Adrenal gland (tissue), 5 donors: Measurements from ENCODE around the gene ZSCAN10.

Experiments used
- POLR2A ChIP-seq, 2 donors: fragments of 450-650 bp; IDR thresholded peaks; one replicate each; pipeline ENCODE4 v1.6.1; 2017; ENCODE audit warnings: antibody characterized with exemption in 2 of 2, mild to moderate bottlenecking in 2 of 2, moderate library complexity in 1 of 2
- TF ChIP-seq, protein P1 (sequence below), 6 experiments: fragments of 450-650 bp in 4 of 6; fragments of 200-600 bp in 2 of 6; sonication (generic) in 1 of 6; IDR thresholded peaks; 1 replicate in 5 of 6; 2 replicates in 1 of 6; pipeline versions ENCODE4 v1.5.1 to v1.8.0; 2016 to 2021; ENCODE audit warnings: antibody characterized with exemption in 6 of 6, mild to moderate bottlenecking in 2 of 6, moderate library complexity in 1 of 6
- donor health status: DM: no; HTN: no; CAD: no.

DNA sequence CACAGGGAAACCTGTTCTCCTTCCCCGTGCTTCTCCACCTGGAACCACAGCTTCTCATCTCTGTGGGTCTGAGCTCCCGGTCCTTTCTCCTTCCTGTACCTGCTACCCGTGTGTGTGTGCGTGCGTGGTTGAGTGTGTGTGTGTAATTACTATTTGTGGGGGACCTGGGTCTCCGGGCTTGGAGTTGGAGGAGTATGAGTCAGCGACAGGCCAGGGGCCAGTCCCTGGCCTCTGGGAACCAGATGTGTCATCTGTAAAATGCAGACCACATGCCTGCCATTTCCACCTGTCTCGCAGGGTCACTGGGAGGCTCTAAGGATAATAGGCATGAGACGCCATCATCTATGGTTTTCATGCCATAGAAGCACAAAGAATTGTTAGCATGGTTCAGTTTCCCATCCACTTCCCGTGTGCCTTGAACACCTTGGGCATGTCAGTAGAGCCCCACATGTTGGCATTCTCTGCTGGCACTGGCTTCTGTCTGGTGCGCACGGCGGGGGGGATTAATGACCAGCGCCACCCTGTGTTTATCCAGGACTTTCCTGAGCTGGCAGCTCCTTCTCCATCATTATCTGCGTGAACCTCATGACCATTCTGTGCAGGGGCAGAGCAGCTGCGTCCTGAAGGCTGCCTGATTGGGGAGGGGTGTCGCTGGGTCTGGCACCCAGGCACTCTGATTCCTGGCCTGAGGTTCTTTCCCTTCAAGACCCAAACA is 14.8 kb upstream of the ZSCAN10 start:
- TF ChIP-seq, protein P1, sequence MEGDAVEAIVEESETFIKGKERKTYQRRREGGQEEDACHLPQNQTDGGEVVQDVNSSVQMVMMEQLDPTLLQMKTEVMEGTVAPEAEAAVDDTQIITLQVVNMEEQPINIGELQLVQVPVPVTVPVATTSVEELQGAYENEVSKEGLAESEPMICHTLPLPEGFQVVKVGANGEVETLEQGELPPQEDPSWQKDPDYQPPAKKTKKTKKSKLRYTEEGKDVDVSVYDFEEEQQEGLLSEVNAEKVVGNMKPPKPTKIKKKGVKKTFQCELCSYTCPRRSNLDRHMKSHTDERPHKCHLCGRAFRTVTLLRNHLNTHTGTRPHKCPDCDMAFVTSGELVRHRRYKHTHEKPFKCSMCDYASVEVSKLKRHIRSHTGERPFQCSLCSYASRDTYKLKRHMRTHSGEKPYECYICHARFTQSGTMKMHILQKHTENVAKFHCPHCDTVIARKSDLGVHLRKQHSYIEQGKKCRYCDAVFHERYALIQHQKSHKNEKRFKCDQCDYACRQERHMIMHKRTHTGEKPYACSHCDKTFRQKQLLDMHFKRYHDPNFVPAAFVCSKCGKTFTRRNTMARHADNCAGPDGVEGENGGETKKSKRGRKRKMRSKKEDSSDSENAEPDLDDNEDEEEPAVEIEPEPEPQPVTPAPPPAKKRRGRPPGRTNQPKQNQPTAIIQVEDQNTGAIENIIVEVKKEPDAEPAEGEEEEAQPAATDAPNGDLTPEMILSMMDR (IDR thresholded peaks at IDR 0.05) = no peak
- TF ChIP-seq POLR2A (IDR thresholded peaks at IDR 0.05) = no peak
